K562 (cell line): Measurements from ENCODE around the gene GAA. TPM values are rescaled to one million over a fixed set of nuclear protein-coding genes. Genes with fewer than 3 reads are reported as not detected.

Experiments used
- EP300 ChIP-seq: IDR thresholded peaks from 2 replicates; pipeline ENCODE4 v1.6.1; 2012; ENCODE audit warnings: low read length, improper control_type of control experiment
- MCM5 ChIP-seq: fragments of 450-650 bp; IDR thresholded peaks from 2 replicates; pipeline ENCODE4 v1.6.1; 2016; ENCODE audit warnings: low read depth
- MTA3 ChIP-seq: fragments of 450-650 bp; formaldehyde crosslinking; IDR thresholded peaks from 2 replicates; pipeline ENCODE4 v1.6.1; 2017; ENCODE audit warnings: mild to moderate bottlenecking, borderline replicate concordance
- NR3C1 ChIP-seq: sonication (generic); formaldehyde crosslinking; IDR thresholded peaks from 2 replicates; pipeline ENCODE4 v1.8.1; 2022; ENCODE audit warnings: missing genetic modification reagents
- POLR2B ChIP-seq: fragments of 450-650 bp; IDR thresholded peaks from 2 replicates; pipeline ENCODE4 v1.6.1; 2018; ENCODE audit warnings: low read depth; ENCODE audit not compliant: partially characterized antibody
- RHOXF2B ChIP-seq: fragments of 250-450 bp; sonication (Bioruptor Pico); conservative IDR thresholded peaks from 2 replicates; pipeline ENCODE4 v1.5.1; 2021
- SMARCB1 ChIP-seq: IDR thresholded peaks from 2 replicates; pipeline ENCODE4 v1.6.1; 2011; ENCODE audit warnings: improper control_type of control experiment, low read depth; ENCODE audit not compliant: insufficient read length
- YY1 ChIP-seq, 3 experiments: IDR thresholded peaks; 2 replicates each; pipeline ENCODE4 v1.6.1; 2011; ENCODE audit warnings: low read length in 2 of 3, mild to moderate bottlenecking in 2 of 3, moderate library complexity in 2 of 3, borderline replicate concordance in 1 of 3, control low read depth in 1 of 3, low read depth in 1 of 3; ENCODE audit not compliant: insufficient read depth in 3 of 3, insufficient replicate concordance in 2 of 3, control insufficient read depth in 1 of 3, insufficient read length in 1 of 3; ENCODE audit errors: extremely low read depth in 1 of 3
- ZC3H8 ChIP-seq: fragments of 450-650 bp; IDR thresholded peaks from 2 replicates; pipeline ENCODE4 v1.6.1; 2017
- ZNF263 ChIP-seq: sonication (generic); formaldehyde crosslinking; IDR thresholded peaks from 2 replicates; pipeline ENCODE4 v1.8.0; 2022; ENCODE audit warnings: mild to moderate bottlenecking, missing genetic modification reagents, borderline replicate concordance
- ZNF324 ChIP-seq: fragments of 250-450 bp; sonication (Bioruptor Pico); IDR thresholded peaks from 2 replicates; pipeline ENCODE4 v1.4.0; 2020; ENCODE audit warnings: mild to moderate bottlenecking
- ZNF408 ChIP-seq: fragments of 250-450 bp; sonication (Bioruptor Pico); IDR thresholded peaks from 2 replicates; pipeline ENCODE4 v1.4.0; 2020; ENCODE audit warnings: low read depth, mild to moderate bottlenecking, moderate library complexity
- ZNF436 ChIP-seq: fragments of 250-450, 450-650 bp; sonication (Bioruptor Pico); formaldehyde crosslinking; IDR thresholded peaks from 2 replicates; pipeline ENCODE4 v1.7.0; 2020; ENCODE audit warnings: mild to moderate bottlenecking
- ZNF57 ChIP-seq: fragments of 450-650 bp; formaldehyde crosslinking; IDR thresholded peaks from 2 replicates; pipeline ENCODE4 v1.4.0; 2020; ENCODE audit warnings: mild to moderate bottlenecking, moderate library complexity
- ZNF707 ChIP-seq: fragments of 250-450 bp; sonication (Bioruptor Pico); conservative IDR thresholded peaks from 2 replicates; pipeline ENCODE4 v1.8.0; 2022; ENCODE audit warnings: inconsistent platforms, mild to moderate bottlenecking, moderate library complexity
- polyA plus RNA-seq, 8 experiments: library from polyadenylated mRNA; depleted of rRNA in 4 of 8; stranded (reverse) in 5 of 8; unstranded in 3 of 8; fragments of >200 nt; fragmentation: Nextera tagmentation in 2 of 8; fragmentation: Illumina TruSeq in 1 of 8; extraction: Ambion mirVana in 2 of 8; extraction: Trizol in 1 of 8; gene quantifications; 2 replicates each; pipeline versions ENCODE4 v1.2.1 to v1.2.3, GENCODE V29; 2011 to 2014; ENCODE audit warnings: inconsistent platforms in 1 of 8, missing spikeins in 1 of 8
- total RNA-seq, 7 experiments: library from RNA; depleted of rRNA in 6 of 7; stranded (reverse); fragments of >200 nt in 6 of 7; fragmentation: Illumina TruSeq in 2 of 7; extraction: Trizol in 2 of 7; gene quantifications; 2 replicates each; pipeline versions ENCODE4 v1.2.1 to v1.2.3, GENCODE V29; 2011 to 2021; ENCODE audit warnings: low replicate concordance in 1 of 7
- TF ChIP-seq, protein P1 (sequence below): fragments of 450-650 bp; IDR thresholded peaks from 2 replicates; pipeline ENCODE4 v1.6.1; 2017; ENCODE audit warnings: mild to moderate bottlenecking, moderate library complexity
- TF ChIP-seq, protein P2 (sequence below): sonication (generic); formaldehyde crosslinking; IDR thresholded peaks from 2 replicates; pipeline ENCODE4 v1.8.0; 2022; ENCODE audit warnings: missing genetic modification reagents, mild to moderate bottlenecking, moderate library complexity, borderline replicate concordance
- TF ChIP-seq, protein P3 (sequence below): fragments of 250-450 bp; sonication (Bioruptor Pico); IDR thresholded peaks from 2 replicates; pipeline ENCODE4 v1.9.0; 2021; ENCODE audit warnings: mild to moderate bottlenecking, inconsistent platforms
- TF ChIP-seq, protein P4 (sequence below): fragments of 250-450 bp; sonication (Bioruptor Pico); IDR thresholded peaks from 2 replicates; pipeline ENCODE4 v1.4.0; 2020; ENCODE audit warnings: mild to moderate bottlenecking, moderate library complexity
- TF ChIP-seq, protein P5 (sequence below): fragments of 250-450 bp; sonication (Bioruptor Pico); IDR thresholded peaks from 2 replicates; pipeline ENCODE4 v1.4.0; 2020; ENCODE audit warnings: borderline replicate concordance

GAA gene
- total and polyA plus RNA-seq, 9 of the 15 experiments (the other 6 are each of a cell fraction or from before 2014, with no cell fraction given), result 0.15 to 6.4 (median 1.7) TPM

DNA sequence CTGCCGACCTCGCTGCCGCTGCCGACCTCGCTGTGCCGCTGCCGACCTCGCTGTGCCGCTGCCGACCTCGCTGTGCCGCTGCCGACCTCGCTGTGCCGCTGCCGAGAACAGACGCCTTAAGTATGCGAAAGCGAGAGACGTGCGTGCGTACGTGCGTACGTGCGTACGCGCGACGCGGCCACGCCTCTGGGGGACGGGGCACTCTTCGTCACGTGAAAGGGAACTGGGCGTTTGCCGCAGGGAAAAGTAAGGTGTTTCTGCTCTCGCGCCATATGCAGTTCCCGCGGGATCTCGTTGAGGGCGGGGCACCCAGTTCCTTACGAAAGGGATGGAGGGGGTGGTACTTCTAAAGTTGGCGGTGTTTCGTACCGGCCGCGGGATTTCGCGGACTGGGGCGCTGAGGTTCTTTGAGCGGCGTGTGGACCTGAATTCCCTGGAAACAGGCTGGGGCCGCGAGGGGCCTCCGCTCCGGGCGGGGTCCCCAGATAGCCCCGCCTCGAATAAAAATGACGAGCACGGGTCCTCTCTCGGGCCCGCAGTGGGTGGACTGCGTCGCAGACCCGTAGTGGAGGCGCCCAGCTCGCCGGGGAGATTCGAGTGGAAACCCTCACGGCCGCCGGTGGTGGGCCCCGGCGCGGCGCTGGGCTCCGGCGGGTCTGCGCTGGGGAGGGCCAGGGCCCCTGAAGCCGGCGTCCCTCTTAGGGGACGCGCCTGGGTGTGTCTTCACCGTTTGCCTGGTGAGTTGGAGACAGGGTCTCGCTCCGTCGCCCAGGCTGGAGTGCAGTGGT, 45.8 kb downstream of the GAA start, which contains the start of gene EIF4A3 (continued):
- TF ChIP-seq YY1 (IDR thresholded peaks at IDR 0.05; ENCODE audit: borderline replicate concordance in 1 of 3, control insufficient read depth in 1 of 3, extremely low read depth in 1 of 3, insufficient read depth in 3 of 3, insufficient read length in 1 of 3, insufficient replicate concordance in 2 of 3, low read depth in 1 of 3, low read length in 2 of 3) (no peak), POLR2B (peak; percentile 77), MTA3 (peak; percentile 94), NR3C1 (CRISPR knock-in tag) (no peak), RHOXF2B (CRISPR knock-in tag) (no peak), SMARCB1 (no peak), ZNF324 (CRISPR knock-in tag) (no peak), ZNF263 (CRISPR knock-in tag) (no peak), ZNF436 (CRISPR knock-in tag) (no peak), ZNF408 (CRISPR knock-in tag) (no peak), ZNF57 (CRISPR knock-in tag) (no peak), EP300 (no peak), ZC3H8 (no peak), ZNF707 (CRISPR knock-in tag) (no peak), MCM5 (no peak)
- TF ChIP-seq, protein P1, sequence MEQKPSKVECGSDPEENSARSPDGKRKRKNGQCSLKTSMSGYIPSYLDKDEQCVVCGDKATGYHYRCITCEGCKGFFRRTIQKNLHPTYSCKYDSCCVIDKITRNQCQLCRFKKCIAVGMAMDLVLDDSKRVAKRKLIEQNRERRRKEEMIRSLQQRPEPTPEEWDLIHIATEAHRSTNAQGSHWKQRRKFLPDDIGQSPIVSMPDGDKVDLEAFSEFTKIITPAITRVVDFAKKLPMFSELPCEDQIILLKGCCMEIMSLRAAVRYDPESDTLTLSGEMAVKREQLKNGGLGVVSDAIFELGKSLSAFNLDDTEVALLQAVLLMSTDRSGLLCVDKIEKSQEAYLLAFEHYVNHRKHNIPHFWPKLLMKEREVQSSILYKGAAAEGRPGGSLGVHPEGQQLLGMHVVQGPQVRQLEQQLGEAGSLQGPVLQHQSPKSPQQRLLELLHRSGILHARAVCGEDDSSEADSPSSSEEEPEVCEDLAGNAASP, result no peak
- TF ChIP-seq, protein P2, sequence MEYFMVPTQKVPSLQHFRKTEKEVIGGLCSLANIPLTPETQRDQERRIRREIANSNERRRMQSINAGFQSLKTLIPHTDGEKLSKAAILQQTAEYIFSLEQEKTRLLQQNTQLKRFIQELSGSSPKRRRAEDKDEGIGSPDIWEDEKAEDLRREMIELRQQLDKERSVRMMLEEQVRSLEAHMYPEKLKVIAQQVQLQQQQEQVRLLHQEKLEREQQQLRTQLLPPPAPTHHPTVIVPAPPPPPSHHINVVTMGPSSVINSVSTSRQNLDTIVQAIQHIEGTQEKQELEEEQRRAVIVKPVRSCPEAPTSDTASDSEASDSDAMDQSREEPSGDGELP, result peak; percentile 85
- TF ChIP-seq, protein P3, sequence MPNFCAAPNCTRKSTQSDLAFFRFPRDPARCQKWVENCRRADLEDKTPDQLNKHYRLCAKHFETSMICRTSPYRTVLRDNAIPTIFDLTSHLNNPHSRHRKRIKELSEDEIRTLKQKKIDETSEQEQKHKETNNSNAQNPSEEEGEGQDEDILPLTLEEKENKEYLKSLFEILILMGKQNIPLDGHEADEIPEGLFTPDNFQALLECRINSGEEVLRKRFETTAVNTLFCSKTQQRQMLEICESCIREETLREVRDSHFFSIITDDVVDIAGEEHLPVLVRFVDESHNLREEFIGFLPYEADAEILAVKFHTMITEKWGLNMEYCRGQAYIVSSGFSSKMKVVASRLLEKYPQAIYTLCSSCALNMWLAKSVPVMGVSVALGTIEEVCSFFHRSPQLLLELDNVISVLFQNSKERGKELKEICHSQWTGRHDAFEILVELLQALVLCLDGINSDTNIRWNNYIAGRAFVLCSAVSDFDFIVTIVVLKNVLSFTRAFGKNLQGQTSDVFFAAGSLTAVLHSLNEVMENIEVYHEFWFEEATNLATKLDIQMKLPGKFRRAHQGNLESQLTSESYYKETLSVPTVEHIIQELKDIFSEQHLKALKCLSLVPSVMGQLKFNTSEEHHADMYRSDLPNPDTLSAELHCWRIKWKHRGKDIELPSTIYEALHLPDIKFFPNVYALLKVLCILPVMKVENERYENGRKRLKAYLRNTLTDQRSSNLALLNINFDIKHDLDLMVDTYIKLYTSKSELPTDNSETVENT (CRISPR knock-in tag), result no peak
- TF ChIP-seq, protein P4, sequence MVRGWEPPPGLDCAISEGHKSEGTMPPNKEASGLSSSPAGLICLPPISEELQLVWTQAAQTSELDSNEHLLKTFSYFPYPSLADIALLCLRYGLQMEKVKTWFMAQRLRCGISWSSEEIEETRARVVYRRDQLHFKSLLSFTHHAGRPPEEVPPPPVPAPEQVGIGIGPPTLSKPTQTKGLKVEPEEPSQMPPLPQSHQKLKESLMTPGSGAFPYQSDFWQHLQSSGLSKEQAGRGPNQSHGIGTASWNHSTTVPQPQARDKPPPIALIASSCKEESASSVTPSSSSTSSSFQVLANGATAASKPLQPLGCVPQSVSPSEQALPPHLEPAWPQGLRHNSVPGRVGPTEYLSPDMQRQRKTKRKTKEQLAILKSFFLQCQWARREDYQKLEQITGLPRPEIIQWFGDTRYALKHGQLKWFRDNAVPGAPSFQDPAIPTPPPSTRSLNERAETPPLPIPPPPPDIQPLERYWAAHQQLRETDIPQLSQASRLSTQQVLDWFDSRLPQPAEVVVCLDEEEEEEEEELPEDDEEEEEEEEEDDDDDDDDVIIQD (CRISPR knock-in tag), result no peak
- TF ChIP-seq, protein P5, sequence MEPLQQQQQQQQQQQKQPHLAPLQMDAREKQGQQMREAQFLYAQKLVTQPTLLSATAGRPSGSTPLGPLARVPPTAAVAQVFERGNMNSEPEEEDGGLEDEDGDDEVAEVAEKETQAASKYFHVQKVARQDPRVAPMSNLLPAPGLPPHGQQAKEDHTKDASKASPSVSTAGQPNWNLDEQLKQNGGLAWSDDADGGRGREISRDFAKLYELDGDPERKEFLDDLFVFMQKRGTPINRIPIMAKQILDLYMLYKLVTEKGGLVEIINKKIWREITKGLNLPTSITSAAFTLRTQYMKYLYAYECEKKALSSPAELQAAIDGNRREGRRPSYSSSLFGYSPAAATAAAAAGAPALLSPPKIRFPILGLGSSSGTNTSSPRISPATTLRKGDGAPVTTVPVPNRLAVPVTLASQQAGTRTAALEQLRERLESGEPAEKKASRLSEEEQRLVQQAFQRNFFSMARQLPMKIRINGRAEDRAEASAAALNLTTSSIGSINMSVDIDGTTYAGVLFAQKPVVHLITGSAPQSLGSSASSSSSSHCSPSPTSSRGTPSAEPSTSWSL (CRISPR knock-in tag), result no peak
